RWPE2 (cell line): ENCODE results near the gene KDM4C.

Source experiments
- ATAC-seq: fragments of 200-7000 bp; cut with Tn5 transposase; 3 replicates; pipeline ENCODE4 v1.9.1; 2021; ENCODE audit warnings: low read depth
- DNase-seq: peaks from one replicate; pipeline ENCODE4 v3.0.0-alpha.2; 2020; ENCODE audit warnings: low spot score
- H3K27ac ChIP-seq: fragments of 450-650 bp; 2 replicates; pipeline ENCODE4 v1.5.1; 2017; ENCODE audit warnings: mild to moderate bottlenecking; ENCODE audit not compliant: poor library complexity, severe bottlenecking
- H3K27me3 ChIP-seq: fragments of 250-450 bp; sonication (Bioruptor Pico); 2 replicates; pipeline ENCODE4 v1.5.1; 2021; ENCODE audit warnings: mild to moderate bottlenecking, moderate library complexity; ENCODE audit not compliant: insufficient read depth, poor library complexity, severe bottlenecking
- H3K36me3 ChIP-seq: fragments of 250-450 bp; sonication (Bioruptor Pico); 2 replicates; pipeline ENCODE4 v1.5.1; 2020; ENCODE audit warnings: low read depth, mild to moderate bottlenecking, moderate library complexity
- H3K4me1 ChIP-seq: fragments of 250-450 bp; sonication (Bioruptor Pico); 2 replicates; pipeline ENCODE4 v1.5.1; 2021; ENCODE audit warnings: mild to moderate bottlenecking, moderate library complexity; ENCODE audit not compliant: insufficient read depth, poor library complexity, severe bottlenecking
- H3K4me3 ChIP-seq: fragments of 250-450 bp; sonication (Bioruptor Pico); 2 replicates; pipeline ENCODE4 v1.5.1; 2021; ENCODE audit warnings: mild to moderate bottlenecking, moderate library complexity; ENCODE audit not compliant: severe bottlenecking
- H3K9me3 ChIP-seq: fragments of 250-450 bp; sonication (Bioruptor Pico); 2 replicates; pipeline ENCODE4 v1.5.1; 2021; ENCODE audit warnings: mild to moderate bottlenecking, moderate library complexity; ENCODE audit not compliant: severe bottlenecking
- TF ChIP-seq, protein P1 (sequence below): fragments of 450-650 bp; IDR thresholded peaks from one replicate; pipeline ENCODE4 v1.5.1; 2017; ENCODE audit warnings: mild to moderate bottlenecking, moderate library complexity; ENCODE audit not compliant: poor library complexity, severe bottlenecking

KDM4C gene

DNA sequence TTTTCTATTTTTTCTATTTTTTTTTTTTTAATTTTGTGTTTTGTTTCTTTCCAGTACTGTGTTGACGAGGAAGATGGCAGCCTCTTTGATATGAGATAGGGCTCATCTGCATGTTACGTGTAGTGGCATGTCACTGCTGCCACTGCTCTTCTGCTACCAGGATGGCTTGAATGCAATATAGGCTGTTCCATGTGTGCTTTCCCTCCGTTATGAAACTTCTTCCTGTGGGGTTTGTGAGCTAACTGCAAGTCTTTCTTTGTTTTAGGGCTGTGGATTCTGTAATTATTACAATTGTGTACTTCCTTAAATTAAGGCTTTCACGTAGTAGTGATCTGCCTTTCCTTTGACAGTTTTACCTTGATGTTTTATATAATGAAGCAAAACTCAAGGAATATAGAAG, 184.6 kb downstream of the KDM4C start:
- no peaks in the 10 kb centered on the region for H3K36me3 ChIP-seq
- no peak overlapping the region for H3K4me3 ChIP-seq
- H3K27ac ChIP-seq = no peak overlapping the region
- peaks cover 25% of the 10 kb centered on the region for H3K4me1 ChIP-seq
- no peak for DNase-seq
- TF ChIP-seq, protein P1, sequence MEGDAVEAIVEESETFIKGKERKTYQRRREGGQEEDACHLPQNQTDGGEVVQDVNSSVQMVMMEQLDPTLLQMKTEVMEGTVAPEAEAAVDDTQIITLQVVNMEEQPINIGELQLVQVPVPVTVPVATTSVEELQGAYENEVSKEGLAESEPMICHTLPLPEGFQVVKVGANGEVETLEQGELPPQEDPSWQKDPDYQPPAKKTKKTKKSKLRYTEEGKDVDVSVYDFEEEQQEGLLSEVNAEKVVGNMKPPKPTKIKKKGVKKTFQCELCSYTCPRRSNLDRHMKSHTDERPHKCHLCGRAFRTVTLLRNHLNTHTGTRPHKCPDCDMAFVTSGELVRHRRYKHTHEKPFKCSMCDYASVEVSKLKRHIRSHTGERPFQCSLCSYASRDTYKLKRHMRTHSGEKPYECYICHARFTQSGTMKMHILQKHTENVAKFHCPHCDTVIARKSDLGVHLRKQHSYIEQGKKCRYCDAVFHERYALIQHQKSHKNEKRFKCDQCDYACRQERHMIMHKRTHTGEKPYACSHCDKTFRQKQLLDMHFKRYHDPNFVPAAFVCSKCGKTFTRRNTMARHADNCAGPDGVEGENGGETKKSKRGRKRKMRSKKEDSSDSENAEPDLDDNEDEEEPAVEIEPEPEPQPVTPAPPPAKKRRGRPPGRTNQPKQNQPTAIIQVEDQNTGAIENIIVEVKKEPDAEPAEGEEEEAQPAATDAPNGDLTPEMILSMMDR = no peak
- H3K27me3 ChIP-seq = no peaks in the 10 kb centered on the region
- H3K9me3 ChIP-seq = no peaks in the 10 kb centered on the region
- ATAC-seq = no peak

DNA sequence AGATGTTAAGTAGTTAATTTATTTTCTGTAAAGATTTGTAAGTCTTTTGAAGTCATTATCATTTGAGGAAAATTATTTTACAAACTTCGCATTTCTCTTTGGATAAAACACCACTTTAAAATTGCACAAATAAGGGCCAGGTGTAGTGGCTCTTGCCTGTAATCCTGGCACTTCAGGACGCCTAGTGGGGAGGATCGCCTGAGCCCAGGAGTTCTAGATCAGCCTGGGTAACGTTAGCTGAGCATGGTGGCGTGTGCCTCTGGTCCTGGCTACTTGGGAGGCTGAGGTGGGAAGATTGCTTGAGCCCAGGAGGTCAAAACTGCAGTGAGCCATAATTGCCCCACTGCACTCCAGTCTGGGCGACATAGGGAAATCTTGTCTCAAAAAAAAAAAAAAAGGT, 185.5 kb downstream of the KDM4C start:
- Histone ChIP-seq H3K36me3 (no peaks in the 10 kb centered on the region), H3K27me3 (no peaks in the 10 kb centered on the region), H3K27ac (peak overlapping the region; percentile 29), H3K4me3 (no peak overlapping the region), H3K9me3 (no peaks in the 10 kb centered on the region), H3K4me1 (peaks cover 21% of the 10 kb centered on the region)
- TF ChIP-seq, protein P1 = no peak
- ATAC-seq = no peak
- no peak for DNase-seq

DNA sequence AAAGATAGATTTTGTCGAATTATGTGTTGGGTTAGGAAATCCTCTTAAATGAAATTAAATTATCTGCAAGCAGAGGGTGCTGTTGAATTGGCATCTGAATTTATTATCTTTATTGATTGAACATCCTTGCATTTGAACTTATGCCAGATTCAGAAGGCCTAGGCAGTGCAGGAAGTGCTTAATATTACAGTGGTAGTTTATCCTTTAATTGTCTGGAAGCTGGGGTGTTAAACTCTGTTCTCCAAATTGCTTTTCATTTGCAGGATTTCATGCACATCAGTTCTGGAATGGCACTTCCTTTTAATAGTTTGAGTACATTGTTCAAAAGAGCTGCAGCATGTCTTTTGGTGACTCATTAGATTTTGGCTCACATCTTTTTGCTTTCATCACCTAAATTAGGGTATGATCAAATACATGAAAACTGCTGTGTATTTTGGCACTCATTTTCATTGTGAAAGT, 186.3 kb downstream of the KDM4C start:
- TF ChIP-seq, protein P1 = peak; percentile 47
- DNase-seq = no peak

DNA sequence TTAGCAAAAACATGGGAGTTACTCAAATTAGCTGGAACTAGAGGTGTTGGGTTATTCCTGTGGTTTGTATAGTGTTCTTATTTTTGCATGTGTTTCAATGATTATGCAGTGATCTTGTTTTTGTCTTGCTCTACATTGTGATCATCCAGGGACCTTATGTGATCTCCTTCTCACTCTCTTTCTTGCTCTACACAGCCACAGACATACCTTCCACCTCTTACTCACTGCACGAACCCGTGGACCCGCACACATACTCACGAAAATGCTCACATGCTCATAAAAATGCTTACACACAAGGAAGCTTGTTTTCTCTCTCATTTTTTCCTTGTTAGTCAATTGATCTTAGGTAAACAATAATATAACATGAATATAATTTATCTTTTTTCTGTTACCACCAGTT, 187.1 kb downstream of the KDM4C start:
- peak overlapping the region; percentile 29 for H3K27ac ChIP-seq
- H3K36me3 ChIP-seq = no peaks in the 10 kb centered on the region
- ATAC-seq (peak; percentile 96), DNase-seq (no peak)
- TF ChIP-seq, protein P1 = no peak
- peaks cover 19% of the 10 kb centered on the region for H3K4me1 ChIP-seq
- H3K27me3 ChIP-seq = no peaks in the 10 kb centered on the region
- no peak overlapping the region for H3K4me3 ChIP-seq
- no peaks in the 10 kb centered on the region for H3K9me3 ChIP-seq

More for the DNA sequence above, 186.3 kb downstream of the KDM4C start:
- ATAC-seq = peak; percentile 63
- H3K9me3 ChIP-seq = no peaks in the 10 kb centered on the region
- H3K4me1 ChIP-seq = peaks cover 19% of the 10 kb centered on the region
- H3K27ac ChIP-seq = peak overlapping the region; percentile 29
- H3K36me3 ChIP-seq = no peaks in the 10 kb centered on the region
- H3K4me3 ChIP-seq = no peak overlapping the region
- H3K27me3 ChIP-seq = no peaks in the 10 kb centered on the region

DNA sequence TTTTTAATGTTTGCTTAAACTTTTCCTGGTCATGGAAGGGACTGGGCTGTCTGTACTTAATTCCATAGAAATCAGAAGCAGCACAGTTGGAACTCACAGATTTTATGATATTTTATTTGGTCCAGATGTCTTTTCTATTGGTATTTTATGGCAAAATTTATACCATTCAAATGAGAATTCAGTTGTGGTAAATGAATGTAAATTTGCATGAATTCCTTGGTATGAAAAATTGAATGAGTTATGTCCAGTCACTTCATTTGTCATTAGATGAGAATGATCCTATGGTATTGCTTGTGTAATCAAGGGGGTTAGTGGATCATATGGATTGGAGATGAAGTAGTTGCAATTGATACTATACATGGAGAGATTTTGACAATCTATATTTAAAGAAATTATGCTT, 188.0 kb downstream of the KDM4C start:
- peaks cover 19% of the 10 kb centered on the region for H3K4me1 ChIP-seq
- no peak for ATAC-seq
- H3K4me3 ChIP-seq = no peak overlapping the region
- H3K36me3 ChIP-seq = no peaks in the 10 kb centered on the region
- H3K9me3 ChIP-seq = no peaks in the 10 kb centered on the region
- no peak overlapping the region for H3K27ac ChIP-seq
- TF ChIP-seq, protein P1 = no peak
- DNase-seq = no peak
- no peaks in the 10 kb centered on the region for H3K27me3 ChIP-seq
